Fibroblast of lung (primary cell): ENCODE measurements around the gene DPP6.

Experiments
- EZH2 ChIP-seq: IDR thresholded peaks from 2 replicates; pipeline ENCODE4 v1.5.1; 2012; ENCODE audit warnings: low read length, control low read depth, mild to moderate bottlenecking; ENCODE audit errors: missing control alignments
- TF ChIP-seq, protein P1 (sequence below), 2 donors: IDR thresholded peaks in 1 of 2; conservative IDR thresholded peaks in 1 of 2; 1 replicate in 1 of 2; 2 replicates in 1 of 2; pipeline ENCODE4 v1.5.1; 2011 to 2012; ENCODE audit warnings: low read length in 2 of 2, control low read depth in 1 of 2, inconsistent platforms in 1 of 2, low read depth in 1 of 2, mild to moderate bottlenecking in 1 of 2

DNA sequence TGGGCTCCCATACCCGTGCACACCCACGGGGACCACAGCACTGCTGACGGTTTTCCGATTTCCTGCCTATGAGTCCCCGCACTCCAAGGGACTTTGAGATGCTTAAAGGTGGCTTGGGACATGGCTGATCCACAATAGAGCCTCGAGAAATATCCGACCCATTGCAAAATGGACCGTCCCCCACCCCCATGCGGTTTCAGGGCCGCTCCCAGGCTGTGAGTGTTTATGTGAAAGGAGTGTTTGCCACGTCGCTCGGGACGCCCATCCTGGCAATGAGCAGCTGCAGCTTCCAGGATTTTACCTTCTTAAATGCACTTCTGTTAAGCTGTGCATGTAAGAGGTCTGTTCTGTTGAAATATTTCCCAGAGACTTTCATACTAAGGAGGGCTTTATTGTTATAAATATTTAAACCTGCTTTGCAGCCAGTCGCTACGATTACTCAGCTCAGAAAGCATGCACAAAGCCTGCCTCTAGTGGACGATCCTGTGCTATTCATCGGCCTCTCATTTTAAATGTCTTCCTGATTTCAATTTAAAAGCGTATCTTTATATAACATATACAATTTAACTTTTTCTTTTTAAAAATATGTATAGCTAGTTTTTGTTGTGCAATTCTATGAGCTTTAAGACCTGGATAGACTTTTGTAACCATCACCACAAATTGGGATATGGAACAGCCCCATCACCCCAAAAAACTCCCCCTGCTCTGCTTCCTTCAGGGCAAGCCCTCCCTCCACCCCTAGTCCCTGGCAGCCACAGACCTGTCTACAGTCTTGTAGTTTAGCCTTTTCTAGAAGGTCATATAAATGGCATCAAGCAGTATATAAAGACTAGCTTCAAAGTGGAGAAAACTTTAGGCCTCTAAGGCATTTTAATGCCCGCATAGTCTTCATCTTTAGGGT lies 532.4 kb downstream of the DPP6 start:
- TF ChIP-seq, protein P1, sequence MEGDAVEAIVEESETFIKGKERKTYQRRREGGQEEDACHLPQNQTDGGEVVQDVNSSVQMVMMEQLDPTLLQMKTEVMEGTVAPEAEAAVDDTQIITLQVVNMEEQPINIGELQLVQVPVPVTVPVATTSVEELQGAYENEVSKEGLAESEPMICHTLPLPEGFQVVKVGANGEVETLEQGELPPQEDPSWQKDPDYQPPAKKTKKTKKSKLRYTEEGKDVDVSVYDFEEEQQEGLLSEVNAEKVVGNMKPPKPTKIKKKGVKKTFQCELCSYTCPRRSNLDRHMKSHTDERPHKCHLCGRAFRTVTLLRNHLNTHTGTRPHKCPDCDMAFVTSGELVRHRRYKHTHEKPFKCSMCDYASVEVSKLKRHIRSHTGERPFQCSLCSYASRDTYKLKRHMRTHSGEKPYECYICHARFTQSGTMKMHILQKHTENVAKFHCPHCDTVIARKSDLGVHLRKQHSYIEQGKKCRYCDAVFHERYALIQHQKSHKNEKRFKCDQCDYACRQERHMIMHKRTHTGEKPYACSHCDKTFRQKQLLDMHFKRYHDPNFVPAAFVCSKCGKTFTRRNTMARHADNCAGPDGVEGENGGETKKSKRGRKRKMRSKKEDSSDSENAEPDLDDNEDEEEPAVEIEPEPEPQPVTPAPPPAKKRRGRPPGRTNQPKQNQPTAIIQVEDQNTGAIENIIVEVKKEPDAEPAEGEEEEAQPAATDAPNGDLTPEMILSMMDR (conservative IDR thresholded peaks at IDR 0.05 in 1 of 2, IDR thresholded peaks at IDR 0.05 in 1 of 2; ENCODE audit: low read depth in 1 of 2, low read length in 2 of 2) = no peak
- no peak for TF ChIP-seq EZH2
